Measurements from ENCODE around the gene GRK5.

DNA sequence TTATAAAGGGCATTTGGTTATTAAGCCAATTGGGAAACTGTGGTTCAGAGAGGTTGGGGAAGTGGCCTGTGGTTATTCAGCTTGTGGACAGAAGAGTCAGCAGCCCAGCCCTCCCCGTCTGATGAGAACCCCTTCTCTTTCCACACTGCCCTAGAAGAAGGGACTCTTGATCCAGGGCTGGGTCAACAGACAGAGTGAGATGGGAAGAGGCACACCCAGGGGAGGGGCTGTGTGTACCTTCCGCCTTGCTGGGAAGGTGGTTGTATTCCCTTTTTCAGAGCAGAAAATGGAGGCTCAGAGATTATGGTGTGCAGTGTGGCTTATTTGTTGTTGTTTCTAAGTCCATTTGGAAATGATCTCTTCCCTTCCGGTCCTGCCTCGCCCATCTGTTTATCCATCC is 103.4 kb downstream of the GRK5 start:
- no peak for TF ChIP-seq NRF1 (conservative IDR thresholded peaks at IDR 0.05 in 1 of 2, IDR thresholded peaks at IDR 0.05 in 1 of 2)
- TF ChIP-seq BRD4 (IDR thresholded peaks at IDR 0.05) = no peak
- TF ChIP-seq CBFA2T3 (IDR thresholded peaks at IDR 0.05) = no peak
- TF ChIP-seq, protein P1, sequence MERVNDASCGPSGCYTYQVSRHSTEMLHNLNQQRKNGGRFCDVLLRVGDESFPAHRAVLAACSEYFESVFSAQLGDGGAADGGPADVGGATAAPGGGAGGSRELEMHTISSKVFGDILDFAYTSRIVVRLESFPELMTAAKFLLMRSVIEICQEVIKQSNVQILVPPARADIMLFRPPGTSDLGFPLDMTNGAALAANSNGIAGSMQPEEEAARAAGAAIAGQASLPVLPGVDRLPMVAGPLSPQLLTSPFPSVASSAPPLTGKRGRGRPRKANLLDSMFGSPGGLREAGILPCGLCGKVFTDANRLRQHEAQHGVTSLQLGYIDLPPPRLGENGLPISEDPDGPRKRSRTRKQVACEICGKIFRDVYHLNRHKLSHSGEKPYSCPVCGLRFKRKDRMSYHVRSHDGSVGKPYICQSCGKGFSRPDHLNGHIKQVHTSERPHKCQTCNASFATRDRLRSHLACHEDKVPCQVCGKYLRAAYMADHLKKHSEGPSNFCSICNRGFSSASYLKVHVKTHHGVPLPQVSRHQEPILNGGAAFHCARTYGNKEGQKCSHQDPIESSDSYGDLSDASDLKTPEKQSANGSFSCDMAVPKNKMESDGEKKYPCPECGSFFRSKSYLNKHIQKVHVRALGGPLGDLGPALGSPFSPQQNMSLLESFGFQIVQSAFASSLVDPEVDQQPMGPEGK (CRISPR knock-in tag; IDR thresholded peaks at IDR 0.05; ENCODE audit: borderline replicate concordance) = no peak
- no peak for TF ChIP-seq POLR2AphosphoS5 (IDR thresholded peaks at IDR 0.05; ENCODE audit: control insufficient read depth, insufficient read depth, low read depth, low read length)
- TF ChIP-seq XRCC5 (IDR thresholded peaks at IDR 0.05; ENCODE audit: low read depth, low read length) = no peak

Data from K562 (cell line).